Endothelial cell of umbilical vein (primary cell): Measurements from ENCODE around the gene RGSL1.

Experiments
- POLR2A ChIP-seq: IDR thresholded peaks from 2 replicates; pipeline ENCODE4 v1.6.1; 2012; ENCODE audit warnings: low read depth, mild to moderate bottlenecking, control low read depth, low read length
- TF ChIP-seq, protein P1 (sequence below): IDR thresholded peaks from 2 replicates; pipeline ENCODE4 v1.6.1; 2011; ENCODE audit not compliant: insufficient read depth, insufficient read length
- TF ChIP-seq, protein P2 (sequence below), 2 donors: IDR thresholded peaks; 1 replicate in 1 of 2; 2 replicates in 1 of 2; pipeline ENCODE4 v1.5.1; 2011; ENCODE audit warnings: low read length in 2 of 2, mild to moderate bottlenecking in 2 of 2, moderate library complexity in 2 of 2, control low read depth in 1 of 2, inconsistent platforms in 1 of 2, low read depth in 1 of 2; ENCODE audit not compliant: insufficient read depth in 1 of 2; ENCODE audit errors: extremely low read depth in 1 of 2

DNA sequence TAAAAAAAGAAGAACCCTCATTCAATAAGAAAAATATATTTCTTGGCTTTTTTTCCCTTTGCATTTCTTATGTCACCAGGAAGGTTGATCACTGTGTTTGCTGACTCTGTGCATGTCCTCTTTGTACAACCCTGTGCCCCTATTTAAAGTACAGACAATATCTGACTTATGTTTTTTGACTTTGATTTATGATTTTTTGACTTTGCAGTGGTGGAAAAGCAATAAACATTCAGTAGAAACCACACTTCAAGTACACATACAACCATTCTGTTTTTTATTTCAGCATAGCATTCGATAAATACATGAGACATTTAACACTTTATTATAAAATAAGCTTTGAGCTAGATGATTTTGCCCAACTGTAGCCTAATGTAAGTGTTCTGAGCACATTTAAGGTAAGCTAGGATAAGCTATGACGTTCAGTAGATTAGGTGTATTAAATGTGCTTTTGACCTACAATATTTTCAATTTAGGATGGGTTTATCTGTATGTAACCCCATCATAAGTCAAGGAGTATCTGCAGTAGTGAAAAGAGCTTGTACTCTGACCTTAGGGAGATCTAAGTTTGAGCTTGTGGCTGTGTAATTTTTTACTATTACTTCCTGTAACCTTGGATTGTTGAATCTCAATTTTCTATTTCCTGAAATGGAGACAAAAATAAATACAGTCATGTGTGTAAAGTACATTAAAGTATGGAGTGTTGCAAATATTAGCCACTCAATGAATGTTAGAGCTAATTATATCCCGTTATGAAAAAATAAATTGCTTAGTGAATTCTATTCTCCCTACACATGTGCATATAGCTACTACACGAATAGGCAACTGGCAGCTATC is 137.9 kb downstream of the RGSL1 start:
- TF ChIP-seq POLR2A, result no peak
- TF ChIP-seq, protein P1, sequence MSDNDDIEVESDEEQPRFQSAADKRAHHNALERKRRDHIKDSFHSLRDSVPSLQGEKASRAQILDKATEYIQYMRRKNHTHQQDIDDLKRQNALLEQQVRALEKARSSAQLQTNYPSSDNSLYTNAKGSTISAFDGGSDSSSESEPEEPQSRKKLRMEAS, result no peak
- TF ChIP-seq, protein P2, sequence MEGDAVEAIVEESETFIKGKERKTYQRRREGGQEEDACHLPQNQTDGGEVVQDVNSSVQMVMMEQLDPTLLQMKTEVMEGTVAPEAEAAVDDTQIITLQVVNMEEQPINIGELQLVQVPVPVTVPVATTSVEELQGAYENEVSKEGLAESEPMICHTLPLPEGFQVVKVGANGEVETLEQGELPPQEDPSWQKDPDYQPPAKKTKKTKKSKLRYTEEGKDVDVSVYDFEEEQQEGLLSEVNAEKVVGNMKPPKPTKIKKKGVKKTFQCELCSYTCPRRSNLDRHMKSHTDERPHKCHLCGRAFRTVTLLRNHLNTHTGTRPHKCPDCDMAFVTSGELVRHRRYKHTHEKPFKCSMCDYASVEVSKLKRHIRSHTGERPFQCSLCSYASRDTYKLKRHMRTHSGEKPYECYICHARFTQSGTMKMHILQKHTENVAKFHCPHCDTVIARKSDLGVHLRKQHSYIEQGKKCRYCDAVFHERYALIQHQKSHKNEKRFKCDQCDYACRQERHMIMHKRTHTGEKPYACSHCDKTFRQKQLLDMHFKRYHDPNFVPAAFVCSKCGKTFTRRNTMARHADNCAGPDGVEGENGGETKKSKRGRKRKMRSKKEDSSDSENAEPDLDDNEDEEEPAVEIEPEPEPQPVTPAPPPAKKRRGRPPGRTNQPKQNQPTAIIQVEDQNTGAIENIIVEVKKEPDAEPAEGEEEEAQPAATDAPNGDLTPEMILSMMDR (IDR thresholded peaks at IDR 0.05; ENCODE audit: extremely low read depth in 1 of 2, insufficient read depth in 1 of 2, low read depth in 1 of 2, low read length in 2 of 2), result no peak
